Raji (cell line): ENCODE measurements around the gene GTF3C5.

Source experiments
- POLR2A ChIP-seq: IDR thresholded peaks from 2 replicates; pipeline ENCODE4 v1.6.1; 2011; ENCODE audit warnings: low read depth, low read length, control low read depth; ENCODE audit not compliant: insufficient read depth

GTF3C5 gene

GRCh38 chr9:133104718-133105460 is 74.1 kb downstream of the GTF3C5 start:
- no peak for TF ChIP-seq POLR2A

- TF ChIP-seq POLR2A, result no peak
Observed at GRCh38 chr9:133105461-133105770, 74.6 kb downstream of the GTF3C5 start.

DNA sequence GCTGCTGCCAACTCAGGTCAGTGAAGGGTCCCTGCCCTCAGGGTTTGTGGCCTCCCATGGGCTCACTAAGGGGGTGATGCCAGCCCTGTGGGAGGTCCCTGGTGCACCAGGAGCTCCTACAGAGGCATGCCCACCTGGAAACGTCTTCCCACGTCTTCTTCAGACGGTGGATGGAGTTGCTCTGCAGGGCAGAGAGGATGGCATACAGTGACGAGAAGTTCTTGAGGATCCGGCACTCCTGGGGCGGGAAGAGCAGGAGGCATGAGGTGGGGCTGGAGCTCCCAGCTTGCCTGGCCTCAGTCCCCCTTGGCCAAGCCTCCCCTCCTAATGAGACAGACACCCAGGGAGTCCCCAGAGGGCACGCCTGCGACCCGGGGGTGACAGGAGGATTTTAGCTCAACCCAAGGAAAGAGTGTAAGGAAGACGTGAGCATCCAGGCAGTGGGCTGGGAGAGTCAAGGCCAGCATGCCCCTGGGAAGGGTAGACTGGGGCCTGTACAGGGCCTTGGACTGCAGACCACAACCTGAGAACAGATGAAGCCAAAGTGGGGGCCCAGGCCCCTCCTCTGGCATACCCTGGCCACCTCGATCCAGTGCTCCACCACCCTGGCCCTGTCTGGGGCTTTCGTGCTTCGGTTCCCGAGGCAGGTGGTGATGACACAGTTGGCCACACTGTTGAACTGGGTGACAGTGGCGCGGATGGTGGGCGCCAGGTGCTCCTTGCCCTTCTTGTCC is 75.9 kb downstream of the GTF3C5 start:
- no peak for TF ChIP-seq POLR2A

- no peak for TF ChIP-seq POLR2A
Observed at GRCh38 chr9:133107245-133107722, 76.5 kb downstream of the GTF3C5 start.
